Ovary (tissue), 9 donors: ENCODE data around the gene ARAF. TPM values are rescaled to one million over a fixed set of nuclear protein-coding genes. Genes with fewer than 3 reads are reported as not detected.

ENCODE experiments used
- DNase-seq, 5 donors: peaks; one replicate each; pipeline ENCODE4 v3.0.0-alpha.2; 2019 to 2020
- H3K27ac ChIP-seq, 2 donors: fragments of 200-600 bp; one replicate each; pipeline versions ENCODE4 v1.5.1 to v1.8.0; 2019 to 2022
- H3K27me3 ChIP-seq: fragments of 200-600 bp; one replicate; pipeline ENCODE4 v1.8.0; 2022
- H3K36me3 ChIP-seq: fragments of 200-600 bp; sonication (generic); one replicate; pipeline ENCODE4 v1.5.1; 2019
- H3K4me1 ChIP-seq: one replicate; pipeline ENCODE4 v1.8.1; 2013; ENCODE audit warnings: mild to moderate bottlenecking, moderate library complexity; ENCODE audit not compliant: insufficient read depth
- H3K4me3 ChIP-seq: fragments of 200-600 bp; sonication (generic); one replicate; pipeline ENCODE4 v1.5.1; 2017
- H3K9me3 ChIP-seq, 2 donors: fragments of 200-600 bp in 1 of 2; sonication (generic) in 1 of 2; one replicate each; pipeline versions ENCODE4 v1.5.1 to v1.8.1; 2013 to 2019; ENCODE audit warnings: mild to moderate bottlenecking in 1 of 2, moderate library complexity in 1 of 2
- CTCF ChIP-seq, 3 donors: fragments of 450-650 bp in 2 of 3; fragments of 200-600 bp in 1 of 3; IDR thresholded peaks; one replicate each; pipeline versions ENCODE4 v1.5.1 to v1.8.0; 2016 to 2022; ENCODE audit warnings: antibody characterized with exemption in 3 of 3, mild to moderate bottlenecking in 1 of 3
- EP300 ChIP-seq: sonication (generic); formaldehyde crosslinking; IDR thresholded peaks from one replicate; pipeline ENCODE4 v1.6.1; 2017; ENCODE audit warnings: antibody characterized with exemption
- POLR2A ChIP-seq: fragments of 450-650 bp; IDR thresholded peaks from one replicate; pipeline ENCODE4 v1.6.1; 2017; ENCODE audit warnings: antibody characterized with exemption, mild to moderate bottlenecking, moderate library complexity
- WGBS, 3 donors: extraction: QIAGEN DNeasy Blood & Tissue Kit in 1 of 3; methylation state at CpG; one replicate each; pipeline versions ENCODE4 v1.1.5 to v1.1.7; 2013 to 2017; 5-methylcytosine and 5-hydroxymethylcytosine counted together
- intact Hi-C, 4 donors: fragments of 100-400 bp; cut with DNase I; formaldehyde crosslinking; loops; one replicate each; pipeline versions ENCODE4 v1.11.0 to v1.15.1; 2022 to 2023
- microRNA-seq, 3 donors: library from miRNA; unstranded; fragments of <30 nt; microRNA quantifications; one replicate each; pipeline versions ENCODE4 to v1.2.0, GENCODE V29; 2019 to 2020
- polyA plus RNA-seq, 2 donors: library from polyadenylated mRNA; stranded (reverse); fragments of 200-250 nt in 1 of 2; fragments of 350-450 nt in 1 of 2; fragmentation: Illumina TruSeq in 1 of 2; extraction: RNeasy Lipid Tissue Mini Kit (QIAGEN cat#74804) in 1 of 2; gene quantifications; one replicate each; pipeline ENCODE4 v1.2.3, GENCODE V29; 2013 to 2014
- small RNA-seq: library from RNA; depleted of rRNA; stranded (forward); fragments of <200 nt; gene quantifications from one replicate; pipeline ENCODE3, GENCODE V24; 2016
- total RNA-seq, 7 donors: library from RNA; depleted of rRNA in 2 of 7; stranded (reverse); fragments of >200 nt in 2 of 7; fragmentation: NEBNext Ultra II Directional in 3 of 7; extraction: Animal tissue kit (Norgen Biotek cat#: 25700) in 3 of 7; gene quantifications; one replicate each; pipeline versions ENCODE4 v1.1.0 to v1.2.4, GENCODE V29; 2016 to 2023
- donor health status: DM: no; HTN: no; CAD: no; lungs with moderate emphysema.
- donor health status: DM: no; HTN: no; CAD: no.
- donor health status: Bipolar disorder and iron deficiency.
- donor health status: DM: yes; HTN: yes; CAD: no.
- donor health status: DM: no; HTN: no; CAD: no.
- donor health status: DM: yes; HTN: yes; CAD: no.

Gene ARAF
- total and polyA plus RNA-seq, 9 donors = 24.9 to 76.9 (median 61.0) TPM

GRCh38 chrX:47619486-47620302 is 58.7 kb downstream of the ARAF start, which contains the start of gene SYN1:
SYN1 (minus strand) TSS chrX:47619857; CDS start chrX:47619728, 129 bp downstream.
- Histone ChIP-seq H3K27me3 (no peaks in the 10 kb centered on the region), H3K36me3 (no peaks in the 10 kb centered on the region), H3K27ac (no peak within 1 kb of the TSS), H3K4me3 (peak within 1 kb of the TSS; percentile 18), H3K4me1 (no peaks in the 10 kb centered on the region), H3K9me3 (no peaks in the 10 kb centered on the region)
- TF ChIP-seq CTCF (IDR thresholded peaks at IDR 0.05) (peak in 1 of 3 donors; percentile 64), POLR2A (no peak)
- DNase-seq = peak; percentile 78 to 90 (median 86)
- 26 to 38% (median 36%) methylated on average over 51 to 88 of the region's 88 CpGs for WGBS, 3 donors
- intact Hi-C loops = no loop called here

GRCh38 chrX:47620303-47620685 is 59.3 kb downstream of the ARAF start:
- WGBS, 3 donors = 59 to 67% (median 60%) methylated on average over 9 of the region's 9 CpGs
- TF ChIP-seq CTCF (IDR thresholded peaks at IDR 0.05) (no peak), POLR2A (no peak), EP300 (no peak)
- no peaks in the 10 kb centered on the region for H3K9me3 ChIP-seq
- no peaks in the 10 kb centered on the region for H3K4me1 ChIP-seq
- H3K27me3 ChIP-seq = no peaks in the 10 kb centered on the region
- no peak for DNase-seq
- no peaks in the 10 kb centered on the region for H3K36me3 ChIP-seq
- H3K27ac ChIP-seq = no peak overlapping the region
- intact Hi-C loops = no loop called here
- H3K4me3 ChIP-seq = no peak overlapping the region

Small RNA genes within 50 kb of the gene (microRNA-seq; reads per million reads assigned to microRNA genes)
- gene MIR4769 = 0 to 0.38 (median 0) reads per million in 3 donors

Small RNA genes within 50 kb of the gene (small RNA-seq; reads per million reads assigned to genes)
- gene MIR4769 = not detected

Other genes with a start within 250 kb of the ARAF start
- 1 to 10 TPM in 3 of 7 donors, under 1 TPM in 4; 0.27 to 2.8 (median 0.48) TPM for gene ZNF157, start 190.6 kb upstream of the ARAF start, total RNA-seq
- under 1 TPM; 0.13 to 0.57 TPM for gene ZNF157, start 190.6 kb upstream of the ARAF start, polyA plus RNA-seq
- gene ZNF41, start 78.0 kb upstream of the ARAF start, total RNA-seq = 10 to 100 TPM in 1 of 7 donors, 1 to 10 TPM in 6; 2.9 to 11.3 (median 8.2) TPM
- 1 to 10 TPM; 3.5 to 7.8 TPM for gene ZNF41, start 78.0 kb upstream of the ARAF start, polyA plus RNA-seq
- 1,000 to 10,000 TPM in 1 of 7 donors, 100 to 1,000 TPM in 6; 247 to 1,009 (median 617) TPM for gene TIMP1, start 21.2 kb downstream of the ARAF start, total RNA-seq
- 1,000 to 10,000 TPM in 1 of 2 donors, 100 to 1,000 TPM in 1; 440 to 1,380 TPM for gene TIMP1, start 21.2 kb downstream of the ARAF start, polyA plus RNA-seq
- gene SYN1, start 58.7 kb downstream of the ARAF start, total RNA-seq = 10 to 100 TPM in 1 of 7 donors, 1 to 10 TPM in 5, under 1 TPM in 1; 0.69 to 10.2 (median 2.4) TPM
- 10 to 100 TPM in 1 of 2 donors, 1 to 10 TPM in 1; 1.9 to 12.6 TPM for gene SYN1, start 58.7 kb downstream of the ARAF start, polyA plus RNA-seq
- gene CFP, start 68.7 kb downstream of the ARAF start, total RNA-seq = 1 to 10 TPM in 6 of 7 donors, under 1 TPM in 1; 0.72 to 3.2 (median 1.5) TPM
- 1 to 10 TPM; 1.6 to 1.7 TPM for gene CFP, start 68.7 kb downstream of the ARAF start, polyA plus RNA-seq
- 100 to 1,000 TPM in 1 of 7 donors, 10 to 100 TPM in 6; 29.7 to 139 (median 73.0) TPM for gene ELK1, start 89.4 kb downstream of the ARAF start, total RNA-seq
- gene ELK1, start 89.4 kb downstream of the ARAF start, polyA plus RNA-seq = 10 to 100 TPM; 69.1 to 79.5 TPM
- 100 to 1,000 TPM; 114 to 235 (median 151) TPM for gene UXT, start 98.0 kb downstream of the ARAF start, total RNA-seq
- 100 to 1,000 TPM; 209 to 213 TPM for gene UXT, start 98.0 kb downstream of the ARAF start, polyA plus RNA-seq